OCI-M2 (cell line): Measurements from ENCODE around the gene ABCC4.

Experiments used
- DNase-seq: peaks from one replicate; lab custom pipeline; 2025; ENCODE audit not compliant: unreplicated experiment; lab: John Stamatoyannopoulos, UW

ABCC4 gene

DNA sequence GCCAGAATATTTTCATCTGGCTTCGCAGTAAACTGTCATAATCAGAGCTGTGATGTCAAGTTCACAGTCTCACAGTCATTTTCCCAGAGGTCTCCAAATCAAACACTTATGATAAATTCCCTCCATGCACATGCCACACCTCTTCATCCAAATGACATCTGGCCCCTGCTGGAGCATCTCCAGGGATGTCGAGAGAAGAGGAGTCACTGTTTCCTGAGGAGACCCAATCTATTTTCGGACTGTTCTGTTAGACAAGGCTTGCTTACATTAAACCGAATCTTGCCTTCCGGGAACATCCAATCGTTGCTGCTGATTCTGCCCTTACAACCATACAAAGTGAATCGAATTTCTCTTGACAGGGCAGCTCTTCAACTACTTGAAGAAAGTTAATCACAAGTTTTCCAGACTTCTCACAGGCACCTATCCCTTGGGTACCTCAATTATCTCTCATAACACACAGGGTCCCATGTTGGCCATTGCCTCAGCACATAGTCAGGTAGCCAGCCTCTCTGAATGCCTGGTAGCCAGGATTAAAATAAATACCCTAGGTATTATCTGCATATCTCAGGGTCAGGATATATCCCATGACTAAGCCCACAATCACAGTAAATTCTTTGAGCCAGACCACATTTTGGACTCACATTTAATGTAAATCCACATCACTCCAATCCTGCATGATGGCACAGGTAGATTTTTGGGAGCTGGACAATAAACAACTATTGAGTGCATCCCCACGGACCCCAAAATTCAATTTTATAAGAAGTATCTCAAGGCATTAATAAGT lies 182.5 kb downstream of the ABCC4 start:
- DNase-seq: no peak

DNA sequence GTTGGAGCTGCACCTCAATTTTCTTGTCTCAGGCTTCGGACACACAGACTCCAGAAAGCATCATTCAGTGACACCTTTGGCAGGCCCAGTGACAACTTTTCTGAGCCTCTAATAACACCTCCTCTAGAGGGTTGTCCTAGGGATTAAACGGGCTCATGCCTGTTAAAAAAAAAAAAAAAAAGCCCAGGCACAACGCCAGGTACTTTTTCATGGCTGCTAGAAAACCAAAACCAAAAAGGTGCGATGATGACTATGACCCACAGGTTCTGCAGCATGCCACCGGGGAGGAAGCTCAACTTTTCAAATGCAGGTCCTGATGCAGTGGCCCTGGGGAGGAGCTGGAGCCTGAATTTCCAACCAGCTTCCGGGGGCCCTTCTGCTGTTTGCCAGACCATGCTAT lies 184.2 kb downstream of the ABCC4 start:
- no peak for DNase-seq

DNA sequence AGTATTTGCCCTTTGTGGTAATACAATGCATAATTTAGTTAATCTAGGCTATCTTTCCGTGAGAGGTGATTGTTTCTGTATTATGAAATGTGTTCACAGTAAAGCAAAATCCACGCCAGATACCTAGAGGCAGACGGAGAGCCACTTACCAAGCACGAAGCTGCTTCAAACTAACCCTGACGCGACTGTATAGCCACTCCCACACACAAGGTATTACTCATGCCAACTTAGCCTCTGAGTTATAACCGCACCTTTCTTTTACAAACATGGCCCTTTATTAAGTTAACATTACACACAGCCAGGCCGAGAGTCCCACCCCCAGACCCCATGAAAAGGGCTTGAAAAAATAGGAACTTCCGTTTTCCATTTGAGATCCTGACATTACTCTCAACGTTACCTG lies 185.7 kb downstream of the ABCC4 start:
- no peak for DNase-seq

DNA sequence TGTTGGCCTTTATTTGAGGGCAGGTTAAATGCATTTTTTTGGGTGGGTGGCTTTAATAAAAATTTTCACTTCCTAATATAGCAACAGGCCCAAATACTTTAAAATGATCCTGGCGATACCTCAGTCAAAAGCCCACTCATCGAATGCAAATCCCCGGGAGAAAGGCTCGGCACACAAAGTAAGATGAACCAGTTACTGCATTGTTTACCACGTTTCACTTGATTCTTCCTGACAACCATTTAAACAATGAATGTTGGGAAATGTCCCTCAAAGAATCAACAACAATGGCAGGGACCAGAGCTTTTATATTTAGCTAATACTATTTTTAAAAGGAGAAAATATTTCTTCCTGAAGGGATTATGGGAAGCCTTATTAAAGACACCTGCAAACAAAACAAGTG lies 187.7 kb downstream of the ABCC4 start:
- DNase-seq: no peak

DNA sequence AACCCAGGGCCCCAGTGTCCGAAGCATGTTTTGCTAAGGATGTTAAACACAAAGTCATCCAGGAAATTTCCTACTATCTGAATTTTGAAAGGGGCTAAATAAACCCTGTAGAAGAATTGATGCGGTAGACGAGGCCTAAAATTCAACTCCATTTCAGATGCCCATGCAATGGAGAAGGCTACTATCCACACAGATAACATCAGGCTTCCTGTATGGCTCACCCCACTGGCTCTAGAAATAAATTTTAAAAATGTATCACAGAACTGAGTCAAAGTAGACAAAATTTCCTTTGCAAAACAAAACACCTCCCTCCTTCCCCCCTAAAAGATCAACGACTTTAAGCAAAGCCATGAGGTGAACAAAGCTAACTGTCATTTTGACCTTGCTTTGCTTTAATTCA lies 188.4 kb downstream of the ABCC4 start:
- no peak for DNase-seq

DNA sequence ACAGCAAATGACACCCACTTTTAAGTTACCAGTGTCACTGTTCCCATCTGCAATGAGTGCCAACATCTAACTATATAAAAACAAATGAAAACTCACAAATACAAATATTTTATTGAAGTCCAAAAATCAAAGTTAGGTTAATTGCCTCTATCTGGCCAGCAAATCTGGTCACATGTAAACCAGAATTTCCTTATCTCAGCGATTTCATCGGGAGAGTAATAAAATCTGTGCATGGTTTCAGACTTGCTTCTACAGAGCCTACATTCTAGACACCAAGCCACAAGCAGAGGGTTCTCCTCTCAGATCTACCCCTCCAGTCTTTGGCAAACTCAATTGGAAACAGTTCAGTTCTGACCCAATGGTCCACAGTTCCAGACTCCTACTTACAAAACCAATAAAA lies 189.6 kb downstream of the ABCC4 start:
- no peak for DNase-seq

DNA sequence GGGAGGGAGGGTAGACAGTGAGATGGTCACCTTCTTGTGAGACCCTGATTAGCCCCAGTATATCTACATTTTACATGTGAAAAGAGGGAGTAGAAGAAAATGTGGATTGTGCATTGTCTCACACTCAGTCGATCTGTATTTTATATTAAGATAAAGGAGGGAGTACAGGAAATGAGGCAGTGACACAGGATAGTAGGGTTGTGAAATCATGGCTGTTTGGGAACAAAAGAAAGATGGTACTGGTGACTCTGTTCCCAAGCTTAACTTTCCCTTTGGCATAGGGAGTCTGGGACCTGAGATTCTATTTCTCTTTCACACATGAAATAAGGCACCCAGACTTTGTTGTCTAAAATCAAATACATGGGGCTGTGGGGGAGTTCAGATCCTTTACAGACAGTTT lies 194.7 kb downstream of the ABCC4 start:
- DNase-seq: no peak

DNA sequence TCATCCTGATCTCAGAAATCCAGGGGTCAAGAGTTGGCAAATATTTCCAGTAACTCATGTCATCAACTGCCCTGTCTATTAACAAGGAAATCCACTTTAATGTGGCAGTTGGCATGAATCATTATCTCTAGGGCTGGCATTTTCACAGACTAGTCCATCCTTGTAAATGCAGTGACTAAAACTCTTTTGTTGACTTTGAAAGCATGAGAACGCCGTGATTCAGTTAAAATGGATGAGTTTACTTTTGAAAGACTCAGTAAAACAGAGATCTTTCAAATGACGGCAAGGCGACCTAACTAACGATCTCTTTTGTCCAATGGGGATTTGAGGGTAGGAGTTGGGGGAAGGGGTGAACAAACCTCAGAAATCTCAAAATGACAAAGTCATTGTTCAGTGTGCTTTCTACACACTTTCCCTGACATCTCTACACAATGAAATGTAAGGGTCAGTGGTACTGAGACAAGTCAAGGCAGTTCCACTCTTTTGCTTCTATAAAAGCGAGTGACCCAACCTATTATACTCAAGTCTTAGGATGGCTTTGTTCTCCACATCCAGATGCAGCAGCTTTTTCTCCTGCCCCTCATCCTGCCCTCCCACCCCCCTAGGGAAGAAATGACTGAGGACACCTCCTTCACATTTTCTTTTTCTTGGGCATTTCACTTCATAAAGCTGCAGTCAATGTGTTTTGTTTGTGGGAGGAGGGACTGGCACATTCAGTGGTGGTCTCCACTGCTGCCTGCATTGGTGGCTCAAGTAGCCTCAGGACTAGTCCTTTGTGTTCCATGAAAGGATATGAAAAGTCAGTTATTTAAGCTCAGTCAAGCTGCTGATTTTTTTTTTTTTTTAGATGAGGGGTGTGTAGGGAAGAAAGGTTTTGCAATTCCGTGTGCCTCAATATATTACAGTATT lies 200.5 kb downstream of the ABCC4 start:
- DNase-seq: no peak

DNA sequence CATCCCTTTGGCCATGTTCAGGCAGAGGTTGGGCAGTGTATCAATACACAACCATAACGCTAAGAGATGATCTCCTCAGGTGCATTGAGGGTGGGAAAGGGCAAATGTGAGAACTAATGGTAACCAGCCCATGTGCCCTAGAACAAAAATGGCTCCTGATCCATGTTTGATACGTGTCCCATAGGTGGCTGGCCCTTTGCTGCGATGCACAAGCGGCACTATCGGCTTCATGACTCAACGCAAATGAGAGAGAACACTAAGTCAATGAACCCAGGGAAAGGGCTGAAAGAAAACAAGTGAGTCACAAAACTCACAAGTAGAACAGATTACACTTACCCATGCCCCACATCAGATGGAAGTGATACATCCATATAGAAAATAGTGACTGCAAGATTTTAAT lies 201.7 kb downstream of the ABCC4 start:
- DNase-seq: no peak

DNA sequence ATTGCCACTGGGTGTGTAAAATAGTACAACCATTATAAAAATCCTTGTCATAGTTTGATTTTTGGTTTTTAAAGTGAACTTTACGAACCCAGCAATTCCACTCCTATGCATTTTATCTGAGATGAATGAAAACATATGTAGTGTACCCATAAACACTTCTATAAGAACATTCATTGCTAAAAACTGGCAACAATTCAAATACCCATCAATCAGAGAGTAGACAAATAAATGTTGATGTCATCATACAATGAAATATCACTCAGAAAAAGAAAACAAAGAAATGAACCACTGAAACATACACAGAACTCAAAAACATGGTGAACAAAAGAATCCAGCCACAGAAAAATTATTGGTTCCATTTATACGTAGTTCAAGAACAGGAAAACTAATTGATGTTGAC lies 202.3 kb downstream of the ABCC4 start:
- DNase-seq: no peak

DNA sequence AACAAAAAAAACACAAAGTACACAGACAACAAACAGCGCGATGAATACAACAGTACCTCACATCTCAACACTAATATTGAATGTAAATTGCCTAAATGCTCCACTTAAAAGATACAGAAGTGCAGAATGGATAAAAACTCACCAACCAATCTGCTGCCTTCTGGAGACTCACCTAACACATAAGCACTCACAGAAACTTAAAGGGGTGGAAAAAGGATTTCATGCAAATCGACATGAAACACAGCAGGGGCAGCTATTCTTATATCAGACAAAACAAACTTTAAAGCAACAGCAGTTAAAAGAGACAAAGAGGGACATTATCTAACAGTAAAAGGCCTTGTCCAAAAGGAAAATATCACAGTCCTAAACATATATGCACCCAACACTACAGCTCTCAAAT lies 209.5 kb downstream of the ABCC4 start:
- DNase-seq: no peak

DNA sequence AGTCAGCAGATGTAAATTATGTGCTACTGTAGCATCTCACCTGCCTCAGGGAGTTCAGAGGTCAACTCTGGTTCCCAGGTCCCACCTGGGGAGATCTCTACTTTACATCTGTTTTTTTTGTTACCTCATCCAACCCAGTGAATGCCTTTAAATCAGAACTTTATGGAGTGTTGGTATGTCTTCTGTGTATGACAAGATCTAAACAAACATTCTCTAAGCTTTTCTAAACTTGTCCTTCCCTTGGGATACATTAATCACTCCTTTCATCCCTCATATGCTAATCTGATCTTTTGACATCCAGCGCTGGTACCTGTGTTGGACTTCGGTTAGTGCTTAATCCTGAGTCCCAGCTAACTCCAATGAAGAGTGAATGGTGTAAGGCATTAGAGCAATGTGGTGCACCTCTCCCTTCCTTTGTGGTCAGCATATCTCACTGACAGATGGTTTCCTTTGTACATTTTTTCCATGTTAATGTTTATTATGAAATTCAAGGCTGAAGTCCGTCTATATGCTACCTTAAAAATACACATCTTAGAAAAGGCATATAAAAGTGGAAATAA lies 213.4 kb downstream of the ABCC4 start:
- DNase-seq: peak; percentile 10

DNA sequence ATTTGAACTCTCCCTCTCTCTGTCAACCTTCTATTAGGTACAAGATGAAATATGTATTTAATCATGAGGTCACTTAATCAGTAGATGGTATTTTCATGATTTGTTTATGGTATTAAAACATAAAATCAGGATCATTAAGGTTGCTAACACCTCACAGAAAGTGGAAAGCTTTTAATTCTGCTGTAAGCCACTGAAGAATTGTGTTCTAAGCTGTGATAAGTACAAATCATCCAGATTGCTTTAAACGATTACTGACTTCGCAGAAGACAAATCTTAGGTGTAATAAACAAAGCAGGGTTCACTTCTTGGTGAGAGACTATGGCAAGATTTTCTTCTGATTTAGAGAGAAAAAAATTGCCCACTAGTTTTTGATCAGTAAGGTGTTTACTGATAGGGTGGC lies 214.5 kb downstream of the ABCC4 start:
- no peak for DNase-seq

DNA sequence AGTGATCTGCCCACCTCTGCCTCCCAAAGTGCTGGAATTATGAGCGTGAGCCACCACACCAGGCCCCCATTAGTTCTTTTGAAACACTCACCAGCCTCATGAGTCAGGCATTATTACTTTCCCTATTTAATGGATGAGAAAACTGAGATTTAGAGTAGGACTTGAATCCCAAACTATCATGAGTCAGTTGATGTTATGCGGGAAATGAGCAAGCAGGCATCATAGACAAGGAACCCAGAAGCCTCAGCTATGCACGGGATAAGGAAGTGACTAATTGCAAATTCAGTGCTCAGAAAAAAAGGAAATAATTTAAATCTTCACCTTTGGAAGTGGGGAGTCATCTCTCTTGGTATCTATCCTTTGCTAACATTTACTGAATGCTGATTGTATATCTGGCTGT lies 217.5 kb downstream of the ABCC4 start:
- no peak for DNase-seq

DNA sequence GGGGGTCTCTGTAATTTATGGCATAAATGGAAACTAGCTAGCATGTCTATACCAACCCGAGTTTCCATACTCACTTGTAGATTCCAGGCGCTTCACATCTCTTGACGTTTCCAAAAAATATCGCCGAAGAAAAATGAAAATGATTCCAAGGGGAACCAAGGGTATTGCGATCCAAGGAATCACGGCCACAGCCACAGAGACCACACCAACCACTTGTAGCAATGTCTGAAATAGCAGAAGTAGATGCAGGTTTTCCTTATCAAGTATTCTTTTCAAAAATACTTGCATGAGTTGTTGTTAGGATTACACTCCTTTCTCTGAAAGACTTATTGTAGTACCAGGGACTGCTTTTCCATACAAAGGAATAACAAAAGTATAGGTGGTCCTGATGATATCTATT lies 218.2 kb downstream of the ABCC4 start:
- no peak for DNase-seq

DNA sequence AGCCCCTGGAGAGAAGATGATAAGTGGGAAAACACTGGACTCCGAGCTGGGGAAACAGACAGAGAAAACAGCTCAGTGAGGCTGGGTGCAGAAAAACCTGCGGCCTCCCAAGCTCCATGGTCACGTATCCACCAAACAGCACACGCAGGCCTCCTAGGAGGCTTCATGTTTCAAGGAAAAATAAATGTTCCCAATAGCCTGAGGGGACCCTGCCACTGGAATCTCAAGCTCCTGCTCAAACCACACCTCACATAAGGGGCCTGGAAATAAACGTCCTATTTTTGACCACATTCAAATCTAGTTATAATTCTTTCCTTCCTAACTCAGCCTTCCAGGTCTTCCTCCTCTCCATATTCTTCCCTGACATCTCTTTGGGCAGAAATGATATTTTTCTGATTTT lies 225.7 kb downstream of the ABCC4 start:
- no peak for DNase-seq

DNA sequence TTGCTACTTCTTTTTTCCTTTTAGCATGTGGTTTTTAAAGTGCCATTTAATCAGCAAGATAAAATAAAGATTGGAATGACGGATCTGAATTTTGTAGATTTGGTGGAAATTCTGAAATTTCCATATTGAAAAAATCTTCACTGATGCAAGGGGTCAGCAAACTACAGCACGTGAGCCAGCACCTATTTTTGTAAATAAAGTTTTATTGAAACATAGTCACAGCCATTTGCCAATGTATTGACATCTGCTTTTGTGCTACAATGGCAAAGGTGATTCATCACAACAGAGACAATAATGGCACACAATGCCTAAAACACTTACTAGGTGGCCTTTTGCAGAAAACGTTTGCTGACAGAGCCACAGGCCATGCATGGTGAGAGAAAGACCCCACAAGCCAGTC lies 226.4 kb downstream of the ABCC4 start:
- DNase-seq: no peak

DNA sequence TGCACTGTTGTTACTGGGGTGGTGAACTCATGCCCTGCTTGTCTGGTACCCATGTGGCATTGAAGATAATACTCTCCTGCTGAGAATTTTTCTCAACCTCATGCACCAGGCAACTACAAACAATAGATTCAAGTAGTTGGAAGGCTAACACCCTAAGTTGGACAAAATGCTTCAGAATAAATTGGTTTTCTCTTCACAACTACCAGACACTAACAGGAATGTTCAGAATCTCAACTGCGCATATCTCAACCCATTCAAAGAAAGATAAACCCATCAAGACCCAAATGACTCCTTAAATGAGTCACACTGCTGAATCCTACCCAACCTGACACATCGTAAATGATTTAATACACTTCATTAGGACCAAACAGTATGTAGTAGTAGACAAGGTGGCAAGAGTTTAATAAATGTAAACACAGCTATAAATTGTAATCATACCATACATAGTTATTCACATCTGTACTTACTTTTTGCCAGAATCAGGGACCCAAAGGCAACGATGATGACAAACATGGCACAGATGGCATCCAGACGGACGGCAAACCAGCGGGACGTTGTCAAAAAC lies 227.4 kb downstream of the ABCC4 start:
- no peak for DNase-seq

DNA sequence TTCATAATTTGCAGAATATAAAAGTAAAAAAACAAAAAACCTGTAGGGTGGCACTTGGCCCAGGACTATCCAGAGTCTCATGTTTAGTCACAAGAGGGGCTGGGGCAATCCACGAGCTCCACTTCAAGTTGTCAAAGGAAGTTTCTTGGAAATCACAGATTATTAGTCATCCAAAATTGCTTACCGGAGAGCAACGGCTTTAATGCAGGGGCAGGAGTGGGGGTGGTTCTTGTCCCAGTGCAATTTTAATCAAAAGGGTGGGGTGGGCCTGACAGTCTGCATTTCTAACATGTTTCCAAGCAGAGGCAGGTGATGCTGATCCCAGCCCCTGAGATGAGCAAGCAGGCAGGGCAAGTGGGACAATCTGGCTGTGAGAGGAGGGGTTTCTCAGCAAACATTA lies 233.9 kb downstream of the ABCC4 start:
- no peak for DNase-seq

DNA sequence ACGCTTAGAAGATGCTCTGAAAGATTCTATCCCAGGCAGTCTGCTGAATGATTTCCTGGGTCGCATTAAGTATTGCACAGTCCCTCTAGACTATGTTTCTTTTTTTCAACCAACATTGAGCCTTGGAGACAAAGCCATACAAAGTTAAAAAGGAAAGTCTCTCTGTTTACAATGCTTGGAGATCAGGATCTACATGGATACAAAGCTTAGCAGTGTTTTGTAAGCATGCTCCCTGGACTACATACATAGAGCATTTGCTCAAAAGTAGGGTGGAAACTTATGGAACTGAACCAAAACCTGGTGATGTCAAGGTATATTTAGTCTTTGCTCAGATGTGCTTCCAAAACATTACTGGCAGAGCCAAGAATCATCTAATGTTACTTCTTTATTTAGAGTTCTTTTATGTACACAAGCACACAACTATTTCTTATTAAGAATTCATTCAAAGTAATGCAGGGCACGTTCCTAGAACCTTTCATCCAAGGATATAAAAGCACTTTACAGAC lies 241.2 kb downstream of the ABCC4 start:
- no peak for DNase-seq

DNA sequence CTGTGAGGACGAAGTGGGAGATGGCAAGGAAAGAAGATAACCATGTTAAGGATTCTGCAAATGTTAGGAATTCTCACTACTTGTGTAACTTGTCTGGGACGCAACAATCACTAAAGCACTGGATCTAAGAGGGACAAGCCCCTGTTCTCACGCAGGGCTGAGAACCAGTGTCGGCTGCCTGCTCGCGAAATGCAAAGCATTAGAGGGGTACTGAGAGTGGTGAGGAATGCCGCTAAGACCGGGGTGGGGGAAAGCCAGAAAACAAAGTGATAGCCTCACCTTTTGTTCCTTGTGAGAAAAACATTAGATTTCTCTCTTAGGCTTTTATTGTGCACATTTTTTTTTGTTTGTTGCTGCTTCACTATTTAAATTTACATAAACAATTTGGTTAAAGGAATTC lies 241.9 kb downstream of the ABCC4 start:
- no peak for DNase-seq

DNA sequence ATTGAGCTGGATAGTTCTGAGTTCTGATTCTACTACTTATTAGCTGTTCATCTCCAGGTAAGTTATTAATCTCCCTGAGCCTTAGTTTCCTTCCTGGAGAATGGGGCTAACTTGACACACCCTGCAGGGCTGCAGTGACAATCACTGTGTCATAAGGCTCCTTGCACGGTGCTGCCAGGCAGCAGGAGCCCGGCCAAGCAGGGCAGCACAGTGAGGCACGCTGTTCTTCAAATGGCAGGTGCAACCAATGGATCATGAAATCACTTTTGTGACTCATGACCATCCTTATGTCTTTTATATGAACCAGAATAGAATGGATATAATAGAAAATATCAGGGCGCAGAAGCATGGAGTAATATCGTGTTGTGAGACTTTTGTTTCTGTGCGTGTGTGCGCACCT lies 242.6 kb downstream of the ABCC4 start:
- no peak for DNase-seq
